Calu3 (cell line): ENCODE data around the gene LIF. TPM values are rescaled to one million over a fixed set of nuclear protein-coding genes. Genes with fewer than 3 reads are reported as not detected.

Experiments used
- BruUV-seq: library from RNA; stranded (reverse); fragments of 400-500 nt; replicated peaks from 2 replicates; lab custom pipeline; 2021; lab: Mats Ljungman, UMichigan
- CTCF ChIA-PET: fragments of 300-600 bp; sonication (Branson Sonifier 250); formaldehyde crosslinking; loops from one replicate; lab custom pipeline; 2022; ENCODE audit warnings: antibody characterized with exemption; lab: Charles Lee
- DNase-seq: peaks from one replicate; pipeline ENCODE4 v3.0.0; 2022
- H3K27ac Mint-ChIP-seq: one replicate; pipeline ENCODE4 v1.8.0; 2022; ENCODE audit warnings: mixed read lengths; ENCODE audit not compliant: unreplicated experiment
- H3K27me3 Mint-ChIP-seq: one replicate; pipeline ENCODE4 v1.8.0; 2022; ENCODE audit warnings: mixed read lengths; ENCODE audit not compliant: unreplicated experiment
- H3K36me3 Mint-ChIP-seq: one replicate; pipeline ENCODE4 v1.8.0; 2022; ENCODE audit warnings: mild to moderate bottlenecking, moderate library complexity, mixed read lengths; ENCODE audit not compliant: insufficient read depth, unreplicated experiment
- H3K4me1 Mint-ChIP-seq: one replicate; pipeline ENCODE4 v1.8.0; 2022; ENCODE audit warnings: mild to moderate bottlenecking, low read depth, mixed read lengths; ENCODE audit not compliant: unreplicated experiment
- H3K4me3 Mint-ChIP-seq: one replicate; pipeline ENCODE4 v1.8.0; 2022; ENCODE audit warnings: mild to moderate bottlenecking, low read depth, moderate library complexity, mixed read lengths; ENCODE audit not compliant: unreplicated experiment
- H3K9me3 Mint-ChIP-seq: one replicate; pipeline ENCODE4 v1.8.0; 2022; ENCODE audit warnings: low read depth, mixed read lengths; ENCODE audit not compliant: unreplicated experiment
- intact Hi-C: fragments of 100-400 bp; cut with micrococcal nuclease; formaldehyde crosslinking; loops from one replicate; pipeline ENCODE4 v1.10.0; 2022; ENCODE audit not compliant: unreplicated experiment
- total RNA-seq: library from RNA; stranded (reverse); gene quantifications from 2 replicates; pipeline ENCODE4 v1.2.3, GENCODE V29; 2022
- TF ChIP-seq, protein P1 (sequence below): fragments of 200-600 bp; IDR thresholded peaks from one replicate; pipeline ENCODE4 v1.8.0; 2022; ENCODE audit warnings: antibody characterized with exemption; ENCODE audit not compliant: unreplicated experiment

The LIF gene
- total RNA-seq, 1 experiment from 2014 or later, result 260 TPM

DNA sequence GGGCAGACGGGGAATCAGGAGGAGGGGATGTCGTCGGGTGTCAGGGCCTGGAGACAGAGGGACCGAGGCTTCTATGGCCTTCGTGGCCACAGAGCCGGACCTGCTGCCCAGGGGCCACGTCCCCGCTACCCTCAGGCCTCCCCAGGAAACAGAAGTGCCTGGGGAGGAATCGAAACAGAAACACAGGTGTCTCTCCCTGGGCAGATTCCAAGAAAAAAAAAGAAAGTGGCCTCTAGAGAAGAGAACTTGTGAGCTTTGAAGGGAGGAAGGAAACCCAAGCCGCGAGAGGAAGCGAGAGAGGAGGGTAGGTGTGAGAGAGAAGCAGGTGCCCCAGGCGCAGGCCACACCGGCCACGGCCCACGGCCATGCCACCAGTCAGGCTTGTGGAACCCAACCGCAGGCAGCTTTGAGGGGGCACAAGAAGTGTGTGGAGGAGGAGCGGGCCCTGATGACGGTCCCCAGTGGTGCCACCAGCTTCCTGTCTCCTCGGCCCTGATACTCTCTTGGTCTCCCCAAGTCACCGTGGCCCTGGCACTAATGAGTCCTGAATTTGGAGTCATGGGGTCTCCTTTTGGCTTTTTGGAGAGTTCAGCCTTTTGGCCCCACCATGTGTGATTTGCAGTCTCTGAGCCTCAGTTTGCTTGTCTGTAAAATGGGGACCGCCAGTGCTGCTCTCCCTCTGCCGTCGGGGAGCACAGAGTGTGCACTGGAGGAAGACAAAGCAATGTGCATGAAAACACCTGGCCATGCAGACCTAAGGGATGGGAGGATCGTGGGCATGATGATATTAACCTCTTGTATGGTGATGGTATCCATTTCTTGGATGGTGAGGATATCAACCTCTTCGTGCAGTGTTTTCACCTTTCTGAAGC is 25.2 kb downstream of the LIF start:
- no peaks in the 10 kb centered on the region for H3K9me3 Mint-ChIP-seq
- H3K27me3 Mint-ChIP-seq, result no peaks in the 10 kb centered on the region
- DNase-seq, result no peak
- intact Hi-C loops, result no loop called here
- CTCF ChIA-PET, result no interaction called here
- TF ChIP-seq, protein P1, sequence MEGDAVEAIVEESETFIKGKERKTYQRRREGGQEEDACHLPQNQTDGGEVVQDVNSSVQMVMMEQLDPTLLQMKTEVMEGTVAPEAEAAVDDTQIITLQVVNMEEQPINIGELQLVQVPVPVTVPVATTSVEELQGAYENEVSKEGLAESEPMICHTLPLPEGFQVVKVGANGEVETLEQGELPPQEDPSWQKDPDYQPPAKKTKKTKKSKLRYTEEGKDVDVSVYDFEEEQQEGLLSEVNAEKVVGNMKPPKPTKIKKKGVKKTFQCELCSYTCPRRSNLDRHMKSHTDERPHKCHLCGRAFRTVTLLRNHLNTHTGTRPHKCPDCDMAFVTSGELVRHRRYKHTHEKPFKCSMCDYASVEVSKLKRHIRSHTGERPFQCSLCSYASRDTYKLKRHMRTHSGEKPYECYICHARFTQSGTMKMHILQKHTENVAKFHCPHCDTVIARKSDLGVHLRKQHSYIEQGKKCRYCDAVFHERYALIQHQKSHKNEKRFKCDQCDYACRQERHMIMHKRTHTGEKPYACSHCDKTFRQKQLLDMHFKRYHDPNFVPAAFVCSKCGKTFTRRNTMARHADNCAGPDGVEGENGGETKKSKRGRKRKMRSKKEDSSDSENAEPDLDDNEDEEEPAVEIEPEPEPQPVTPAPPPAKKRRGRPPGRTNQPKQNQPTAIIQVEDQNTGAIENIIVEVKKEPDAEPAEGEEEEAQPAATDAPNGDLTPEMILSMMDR, result no peak
- no TSS peak for BruUV-seq
- peaks cover 4% of the 10 kb centered on the region for H3K36me3 Mint-ChIP-seq
- H3K27ac Mint-ChIP-seq, result peak overlapping the region; percentile 7
- peaks cover 55% of the 10 kb centered on the region for H3K4me1 Mint-ChIP-seq
- H3K4me3 Mint-ChIP-seq, result no peak overlapping the region

DNA sequence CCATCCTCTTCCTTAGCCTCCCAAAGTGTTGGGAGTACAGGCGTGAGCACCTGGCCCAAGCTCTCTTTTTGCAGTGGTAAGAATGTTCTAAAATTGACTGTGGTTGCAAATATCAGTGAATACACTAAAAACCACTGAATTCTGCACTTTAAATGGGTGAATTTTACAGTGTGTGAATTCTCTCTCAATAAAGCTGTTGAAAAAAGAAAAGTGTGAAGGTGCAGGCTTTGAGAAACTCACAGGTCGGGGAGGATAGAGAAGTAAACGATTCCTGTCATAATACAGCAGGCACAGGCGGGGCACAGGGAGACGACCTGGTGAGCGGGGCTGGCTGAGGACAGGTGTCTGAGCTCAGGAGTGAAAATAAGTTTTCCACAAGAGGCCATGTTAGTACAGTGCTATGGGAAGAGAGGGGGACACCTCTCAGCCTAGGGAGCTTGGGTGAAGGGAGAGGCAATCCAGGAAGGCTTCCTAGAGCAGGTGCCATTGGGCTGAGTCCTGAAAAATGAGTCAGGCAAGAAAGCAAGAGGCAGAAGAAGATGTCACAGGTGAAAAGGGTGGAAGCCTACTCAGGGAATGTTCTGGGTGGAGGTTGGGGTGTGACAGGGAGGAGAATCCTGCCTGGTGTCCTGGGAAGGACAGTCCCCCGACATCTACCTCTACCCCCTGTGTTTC is 26.1 kb downstream of the LIF start:
- no TSS peak for BruUV-seq
- Mint-ChIP-seq H3K27me3 (no peaks in the 10 kb centered on the region), H3K4me1 (peaks cover 52% of the 10 kb centered on the region), H3K4me3 (no peak overlapping the region), H3K36me3 (peaks cover 4% of the 10 kb centered on the region), H3K9me3 (no peaks in the 10 kb centered on the region), H3K27ac (peak overlapping the region; percentile 7)
- CTCF ChIA-PET, result no interaction called here
- no peak for DNase-seq
- intact Hi-C loops, result no loop called here
- TF ChIP-seq, protein P1, result no peak

DNA sequence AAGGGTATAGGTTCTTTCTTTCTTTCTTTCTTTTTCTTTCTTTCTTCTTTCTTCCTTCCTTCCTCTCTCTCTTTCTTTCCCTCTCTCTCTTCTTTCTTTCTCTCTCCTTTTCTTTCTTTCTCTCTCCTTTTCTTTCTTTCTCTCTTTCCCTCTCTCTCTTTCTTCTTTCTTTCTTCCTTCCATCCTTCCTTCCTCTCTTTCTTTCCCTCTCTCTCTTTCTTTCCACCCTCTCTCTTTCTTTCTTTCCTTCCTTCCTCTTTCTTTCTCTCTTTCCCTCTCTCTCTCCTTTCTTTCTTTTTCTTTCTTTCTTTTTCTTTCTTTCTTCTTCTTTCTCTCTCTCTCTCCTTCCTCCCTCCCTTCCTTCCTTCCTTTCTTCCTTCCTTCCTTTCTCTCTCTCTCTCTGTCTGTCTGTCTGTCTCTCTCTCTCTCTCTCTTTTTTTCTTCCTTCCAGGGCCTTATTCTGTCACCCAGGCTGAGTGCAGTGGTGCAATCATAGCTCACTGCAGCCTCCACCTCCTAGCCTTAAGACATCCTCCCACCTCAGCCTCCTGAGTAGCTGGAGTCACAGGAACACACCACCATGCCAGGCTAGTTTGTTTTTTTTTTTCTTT is 26.8 kb downstream of the LIF start:
- Mint-ChIP-seq H3K27ac (peak overlapping the region; percentile 1), H3K4me3 (no peak overlapping the region), H3K27me3 (no peaks in the 10 kb centered on the region), H3K4me1 (peaks cover 52% of the 10 kb centered on the region), H3K36me3 (peaks cover 4% of the 10 kb centered on the region), H3K9me3 (no peaks in the 10 kb centered on the region)
- no TSS peak for BruUV-seq
- TF ChIP-seq, protein P1, result no peak
- intact Hi-C loops, result no loop called here
- DNase-seq, result no peak
- CTCF ChIA-PET, result no interaction called here

DNA sequence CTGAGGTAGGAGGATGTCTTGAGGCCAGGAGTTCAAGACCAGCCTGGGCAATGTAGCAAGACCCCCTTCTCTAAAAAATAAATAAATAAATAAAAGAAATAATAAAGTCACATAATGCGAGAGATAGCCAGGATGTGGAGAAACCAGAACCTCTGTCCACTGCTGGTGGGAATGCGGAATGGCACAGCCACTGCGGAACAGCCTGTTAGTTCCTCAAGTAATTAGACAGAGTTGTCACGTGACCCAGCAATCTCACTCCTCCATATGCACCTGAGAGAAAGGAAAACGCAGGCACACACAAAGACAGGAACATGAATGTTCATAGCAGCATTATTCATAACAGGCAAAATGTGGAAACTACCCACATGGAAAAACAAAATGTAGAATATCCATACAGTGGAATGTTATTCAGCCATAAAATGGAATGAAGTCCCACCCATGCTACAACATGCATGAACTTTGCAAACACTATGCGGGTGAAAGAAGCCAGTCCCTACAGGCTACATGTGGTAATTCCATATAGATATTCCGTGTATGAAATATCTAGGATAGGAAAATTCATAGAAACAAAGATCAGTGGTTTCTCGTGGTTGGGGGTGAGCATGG is 27.4 kb downstream of the LIF start:
- Mint-ChIP-seq H3K4me1 (peaks cover 51% of the 10 kb centered on the region), H3K36me3 (peaks cover 2% of the 10 kb centered on the region), H3K27ac (peak overlapping the region; percentile 1), H3K4me3 (no peak overlapping the region), H3K9me3 (no peaks in the 10 kb centered on the region), H3K27me3 (no peaks in the 10 kb centered on the region)
- intact Hi-C loops, result no loop called here
- BruUV-seq, result no TSS peak
- TF ChIP-seq, protein P1, result no peak
- CTCF ChIA-PET, result interaction anchor here (0.6 kb wide), 1 partner anchor 13 kb away, joined by 3 read pairs; no protein-coding TSS in a partner anchor
- DNase-seq, result no peak
